ENCODE results near the gene FANCD2OS. TPM values are rescaled to one million over a fixed set of nuclear protein-coding genes. Genes with fewer than 3 reads are reported as not detected.
A peak's percentile ranks its signal among the peaks of the same experiment; 100 is the strongest.
"Not testable (repeated sequence)": the region's sequence is repeated elsewhere in the genome, so short reads cannot be mapped to it uniquely, and the experiment has no call there.

FANCD2OS gene
- total RNA-seq = not detected

GRCh38 chr3:10108091-10108490, at the start of gene FANCD2OS:
Gene FANCD2OS (minus strand): TSS chr3:10108255. CDS start chr3:10104774, 3,481 bp downstream.
- DNase-seq = no peak

GRCh38 chr3:10157031-10157430, 49.0 kb upstream of the FANCD2OS start:
- DNase-seq = no peak

- DNase-seq = no peak
Measured at GRCh38 chr3:10155658-10156057, 47.6 kb upstream of the FANCD2OS start.

GRCh38 chr3:10155123-10155472, 47.0 kb upstream of the FANCD2OS start:
- DNase-seq = no peak

- DNase-seq = no peak
Measured at GRCh38 chr3:10154335-10155122, 46.5 kb upstream of the FANCD2OS start.

GRCh38 chr3:10150987-10151386, 42.9 kb upstream of the FANCD2OS start:
- no peak for DNase-seq

GRCh38 chr3:10149226-10149625, 41.2 kb upstream of the FANCD2OS start:
- no peak for DNase-seq

GRCh38 chr3:10145685-10146084, 37.6 kb upstream of the FANCD2OS start:
- DNase-seq = no peak

- DNase-seq = no peak
Measured at GRCh38 chr3:10142707-10143560, 34.9 kb upstream of the FANCD2OS start.

GRCh38 chr3:10140996-10141546, 33.0 kb upstream of the FANCD2OS start:
- DNase-seq = no peak

- no peak for DNase-seq
Measured at GRCh38 chr3:10137178-10137577, 29.1 kb upstream of the FANCD2OS start.

- DNase-seq = no peak
Measured at GRCh38 chr3:10136426-10137005, 28.5 kb upstream of the FANCD2OS start.

- DNase-seq = not testable (repeated sequence)
Measured at GRCh38 chr3:10135872-10136271, 27.8 kb upstream of the FANCD2OS start.

GRCh38 chr3:10122724-10123123, 14.7 kb upstream of the FANCD2OS start:
- no peak for DNase-seq

GRCh38 chr3:10121064-10121463, 13.0 kb upstream of the FANCD2OS start:
- no peak for DNase-seq

GRCh38 chr3:10119376-10119775, 11.3 kb upstream of the FANCD2OS start:
- DNase-seq = no peak

GRCh38 chr3:10116928-10117327, 8.9 kb upstream of the FANCD2OS start:
- DNase-seq = no peak

GRCh38 chr3:10116138-10116460, 8.0 kb upstream of the FANCD2OS start:
- DNase-seq = no peak

- peak; percentile 91 for DNase-seq
Measured at GRCh38 chr3:10115326-10116137, 7.5 kb upstream of the FANCD2OS start, which contains the start of gene BRK1. Gene BRK1 (plus strand): TSS chr3:10115675. CDS start chr3:10115702, 27 bp downstream.

- DNase-seq = no peak
Measured at GRCh38 chr3:10106919-10107318, 1.1 kb downstream of the FANCD2OS start.

- no peak for DNase-seq
Measured at GRCh38 chr3:10099041-10099440, 9.0 kb downstream of the FANCD2OS start.

- DNase-seq = no peak
Measured at GRCh38 chr3:10093678-10094077, 14.4 kb downstream of the FANCD2OS start.

All from effector CD4-positive, alpha-beta T cell (primary cell).